ENCODE results near the gene MYOD1. TPM values are rescaled to one million over a fixed set of nuclear protein-coding genes. Genes with fewer than 3 reads are reported as not detected.

Gene MYOD1
- total RNA-seq, 1 experiment from 2014 or later: not detected

GRCh38 chr11:17747131-17747955 is 28.0 kb downstream of the MYOD1 start:
- CTCF ChIA-PET: interaction anchor here (0.7 to 3.2 kb wide), 8 partner anchors 11 to 233 kb away, joined by 3 to 17 read pairs (median 3); no protein-coding TSS in a partner anchor
- H3K36me3 Mint-ChIP-seq (ENCODE audit: insufficient read depth, unreplicated experiment): no peaks in the 10 kb centered on the region
- DNase-seq (ENCODE audit: unreplicated experiment): no peak
- H3K27ac Mint-ChIP-seq (ENCODE audit: low read depth, unreplicated experiment): no peak overlapping the region
- no peaks in the 10 kb centered on the region for H3K9me3 Mint-ChIP-seq (ENCODE audit: unreplicated experiment)
- H3K27me3 Mint-ChIP-seq (ENCODE audit: insufficient read depth, unreplicated experiment): peaks cover 18% of the 10 kb centered on the region
- BruUV-seq (replicated peaks): no TSS peak
- intact Hi-C loops (cut with micrococcal nuclease): no loop called here
- no peak overlapping the region for H3K4me3 Mint-ChIP-seq (ENCODE audit: unreplicated experiment)
- TF ChIP-seq, protein P1, sequence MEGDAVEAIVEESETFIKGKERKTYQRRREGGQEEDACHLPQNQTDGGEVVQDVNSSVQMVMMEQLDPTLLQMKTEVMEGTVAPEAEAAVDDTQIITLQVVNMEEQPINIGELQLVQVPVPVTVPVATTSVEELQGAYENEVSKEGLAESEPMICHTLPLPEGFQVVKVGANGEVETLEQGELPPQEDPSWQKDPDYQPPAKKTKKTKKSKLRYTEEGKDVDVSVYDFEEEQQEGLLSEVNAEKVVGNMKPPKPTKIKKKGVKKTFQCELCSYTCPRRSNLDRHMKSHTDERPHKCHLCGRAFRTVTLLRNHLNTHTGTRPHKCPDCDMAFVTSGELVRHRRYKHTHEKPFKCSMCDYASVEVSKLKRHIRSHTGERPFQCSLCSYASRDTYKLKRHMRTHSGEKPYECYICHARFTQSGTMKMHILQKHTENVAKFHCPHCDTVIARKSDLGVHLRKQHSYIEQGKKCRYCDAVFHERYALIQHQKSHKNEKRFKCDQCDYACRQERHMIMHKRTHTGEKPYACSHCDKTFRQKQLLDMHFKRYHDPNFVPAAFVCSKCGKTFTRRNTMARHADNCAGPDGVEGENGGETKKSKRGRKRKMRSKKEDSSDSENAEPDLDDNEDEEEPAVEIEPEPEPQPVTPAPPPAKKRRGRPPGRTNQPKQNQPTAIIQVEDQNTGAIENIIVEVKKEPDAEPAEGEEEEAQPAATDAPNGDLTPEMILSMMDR (IDR thresholded peaks at IDR 0.05; ENCODE audit: unreplicated experiment): no peak
- POLR2A ChIA-PET: no interaction called here
- peaks cover 6% of the 10 kb centered on the region for H3K4me1 Mint-ChIP-seq (ENCODE audit: insufficient read depth, unreplicated experiment)

GRCh38 chr11:17748044-17748443 is 28.7 kb downstream of the MYOD1 start:
- Mint-ChIP-seq H3K9me3 (ENCODE audit: unreplicated experiment) (no peaks in the 10 kb centered on the region), H3K36me3 (ENCODE audit: insufficient read depth, unreplicated experiment) (no peaks in the 10 kb centered on the region), H3K4me1 (ENCODE audit: insufficient read depth, unreplicated experiment) (peaks cover 6% of the 10 kb centered on the region), H3K27ac (ENCODE audit: low read depth, unreplicated experiment) (no peak overlapping the region), H3K4me3 (ENCODE audit: unreplicated experiment) (no peak overlapping the region), H3K27me3 (ENCODE audit: insufficient read depth, unreplicated experiment) (peaks cover 22% of the 10 kb centered on the region)
- no TSS peak for BruUV-seq (replicated peaks)
- no peak for DNase-seq (ENCODE audit: unreplicated experiment)
- intact Hi-C loops (cut with micrococcal nuclease): no loop called here
- TF ChIP-seq, protein P1 (IDR thresholded peaks at IDR 0.05; ENCODE audit: unreplicated experiment): no peak
- ChIA-PET POLR2A (no interaction called here), CTCF (interaction anchor here (0.7 to 3.2 kb wide), 6 partner anchors 10 to 225 kb away, joined by 3 to 17 read pairs (median 4); no protein-coding TSS in a partner anchor)

DNA sequence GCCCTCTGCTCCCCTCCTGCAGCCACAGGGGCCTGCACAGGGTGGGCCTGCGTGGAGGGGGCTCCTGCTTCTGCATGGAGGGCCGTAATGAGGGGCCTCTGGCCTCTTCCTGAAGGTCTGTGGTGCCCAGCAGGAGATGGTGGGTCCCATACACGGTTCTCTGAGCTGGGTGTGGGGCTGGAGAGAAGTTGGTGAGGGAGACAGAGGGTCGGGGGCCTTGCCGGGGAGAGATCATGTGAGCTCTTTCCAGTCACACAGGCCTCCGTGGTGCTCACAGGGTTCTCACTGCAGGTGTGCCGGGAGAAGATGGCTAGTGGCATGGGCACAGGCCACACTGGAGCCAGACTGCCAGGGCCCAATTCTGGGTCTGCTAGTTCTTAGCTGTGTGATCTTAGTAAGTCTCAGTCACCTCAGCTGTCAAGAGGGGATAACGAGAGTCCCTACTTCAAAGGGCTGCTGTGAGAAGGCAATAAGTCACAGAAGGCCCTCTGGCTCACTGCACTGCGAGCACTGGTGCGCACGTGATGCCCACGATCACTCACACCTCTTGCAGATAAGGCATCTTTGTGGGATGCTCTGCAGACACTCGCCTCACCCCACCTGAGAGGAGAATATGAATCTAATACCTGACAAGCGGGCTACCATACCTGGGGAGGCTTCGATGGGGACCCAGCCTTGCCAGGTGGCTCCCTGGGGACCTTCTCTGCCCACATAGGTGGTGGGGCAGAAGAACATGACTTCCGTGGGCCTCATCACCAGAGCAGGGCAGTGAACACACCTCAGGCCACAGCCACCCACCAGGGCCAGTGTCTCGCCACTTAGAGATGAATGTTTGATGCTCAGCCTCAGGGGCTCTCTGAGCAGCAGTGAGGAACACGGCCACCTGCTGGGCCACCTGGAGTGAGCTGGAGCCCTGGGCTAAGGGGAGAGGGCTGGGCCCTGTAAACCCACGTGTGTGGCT is 29.7 kb downstream of the MYOD1 start:
- Mint-ChIP-seq H3K27ac (ENCODE audit: low read depth, unreplicated experiment) (no peak overlapping the region), H3K27me3 (ENCODE audit: insufficient read depth, unreplicated experiment) (peaks cover 22% of the 10 kb centered on the region), H3K36me3 (ENCODE audit: insufficient read depth, unreplicated experiment) (no peaks in the 10 kb centered on the region), H3K4me1 (ENCODE audit: insufficient read depth, unreplicated experiment) (peaks cover 4% of the 10 kb centered on the region), H3K4me3 (ENCODE audit: unreplicated experiment) (no peak overlapping the region), H3K9me3 (ENCODE audit: unreplicated experiment) (no peaks in the 10 kb centered on the region)
- TF ChIP-seq, protein P1 (IDR thresholded peaks at IDR 0.05; ENCODE audit: unreplicated experiment): no peak
- intact Hi-C loops (cut with micrococcal nuclease): no loop called here
- BruUV-seq (replicated peaks): no TSS peak
- no peak for DNase-seq (ENCODE audit: unreplicated experiment)
- ChIA-PET POLR2A (interaction anchor here (0.6 kb wide), 1 partner anchor 14 kb away, joined by 3 read pairs; the partner anchor contains the start of gene KCNC1), CTCF (interaction anchor here (0.6 to 1.1 kb wide), 3 partner anchors 13 to 140 kb away, joined by 3 to 4 read pairs (median 4); no protein-coding TSS in a partner anchor)
